Stimulated activated CD8-positive, alpha-beta memory T cell treated with anti-CD3 and anti-CD28 coated beads, Interleukin-2, amount 100 ng/mL, for 1 hour (primary cell): ENCODE measurements around the gene COX4I1.

Experiments used
- DNase-seq, 2 donors: peaks; one replicate each; pipeline ENCODE4 v3.0.0-alpha.2; 2020; ENCODE audit warnings: low read depth in 2 of 2

The COX4I1 gene

GRCh38 chr16:85767531-85767930 lies 32.0 kb upstream of the COX4I1 start:
- no peak for DNase-seq

DNA sequence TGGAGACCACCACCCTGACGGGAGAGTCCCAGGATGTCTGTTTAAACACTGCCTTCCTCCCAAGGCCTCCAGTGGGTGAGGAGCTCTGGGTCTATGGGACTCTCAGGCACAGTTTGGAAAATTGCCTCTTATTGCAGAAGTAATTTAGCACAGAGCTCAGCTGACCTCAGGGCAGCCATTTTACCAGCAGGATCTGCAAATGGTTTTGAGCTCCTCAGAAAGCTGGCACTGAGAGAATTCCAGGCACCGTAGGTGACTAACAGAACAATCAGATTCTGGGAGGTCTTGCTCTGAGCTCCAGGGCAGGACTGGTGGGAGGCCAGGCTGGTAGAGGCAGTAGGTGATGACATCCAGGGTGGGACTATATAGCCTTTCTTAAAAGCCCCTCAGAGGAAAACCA lies 31.3 kb upstream of the COX4I1 start:
- DNase-seq: no peak

GRCh38 chr16:85770741-85771140 lies 28.8 kb upstream of the COX4I1 start:
- no peak for DNase-seq

- no peak for DNase-seq
These were observed 26.5 kb upstream of the COX4I1 start for GRCh38 chr16:85773044-85773443.

DNA sequence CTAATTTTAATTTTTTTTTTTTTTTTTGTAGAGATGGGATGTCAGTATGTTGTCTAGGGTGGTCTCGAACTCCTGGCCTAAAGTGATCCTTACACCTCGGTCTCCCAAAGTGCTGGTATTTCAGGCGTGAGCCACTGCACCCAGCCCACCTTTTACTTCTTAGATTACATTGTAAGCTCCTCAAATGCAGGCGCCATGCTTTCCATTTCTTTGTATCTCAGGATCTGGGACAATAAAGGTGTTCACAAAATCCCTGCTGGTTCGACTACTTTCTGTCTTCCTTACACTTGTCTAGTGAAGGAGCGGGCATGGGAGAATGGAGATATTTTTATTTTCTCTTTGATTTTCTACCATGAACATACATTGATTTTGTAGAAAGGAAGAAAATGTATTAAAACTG lies 25.4 kb upstream of the COX4I1 start:
- no peak for DNase-seq

- DNase-seq: no peak
These were observed 24.7 kb upstream of the COX4I1 start for GRCh38 chr16:85774811-85775210.

GRCh38 chr16:85777583-85778310 lies 21.7 kb upstream of the COX4I1 start:
- DNase-seq: no peak

GRCh38 chr16:85778873-85779272 lies 20.6 kb upstream of the COX4I1 start:
- DNase-seq: no peak

DNA sequence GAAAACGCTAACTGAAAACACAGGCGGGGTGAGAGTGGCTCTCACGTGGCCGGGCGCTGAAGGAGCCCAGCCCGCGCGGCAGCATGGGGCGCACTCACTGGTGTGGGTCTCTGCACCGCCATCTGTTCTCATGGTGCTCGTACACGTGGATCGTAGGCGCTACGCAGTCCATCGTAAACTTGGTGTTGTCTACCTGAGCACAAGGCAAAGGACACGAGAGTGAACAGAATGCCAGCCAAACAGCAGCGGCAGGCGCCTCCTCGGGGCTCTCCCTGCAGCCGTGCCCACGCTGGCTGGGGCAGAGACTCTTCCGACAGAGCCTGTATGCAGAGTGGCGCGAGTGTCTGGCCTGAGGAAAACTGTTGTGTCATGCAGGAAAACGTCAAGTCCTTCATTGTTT lies 19.2 kb upstream of the COX4I1 start:
- DNase-seq: no peak

DNA sequence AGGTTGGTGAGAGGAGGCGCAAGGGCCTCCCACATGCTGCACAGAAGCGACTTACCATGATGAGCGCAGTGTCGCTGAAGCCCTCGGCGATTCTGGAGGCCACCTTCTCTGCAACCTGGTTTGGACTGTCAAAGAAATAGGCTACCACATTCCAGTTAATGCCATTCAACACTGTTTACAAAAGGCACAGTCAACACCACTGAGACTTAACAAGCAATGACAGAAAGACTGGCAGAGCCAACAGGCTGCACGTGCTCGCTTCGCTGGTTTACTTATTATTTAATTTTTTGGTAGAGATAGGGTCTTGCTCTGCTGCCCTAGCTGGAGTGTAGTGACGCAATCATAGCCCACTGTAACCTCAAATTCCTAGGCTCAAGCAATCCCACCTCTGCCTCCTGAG lies 18.3 kb upstream of the COX4I1 start:
- no peak for DNase-seq

DNA sequence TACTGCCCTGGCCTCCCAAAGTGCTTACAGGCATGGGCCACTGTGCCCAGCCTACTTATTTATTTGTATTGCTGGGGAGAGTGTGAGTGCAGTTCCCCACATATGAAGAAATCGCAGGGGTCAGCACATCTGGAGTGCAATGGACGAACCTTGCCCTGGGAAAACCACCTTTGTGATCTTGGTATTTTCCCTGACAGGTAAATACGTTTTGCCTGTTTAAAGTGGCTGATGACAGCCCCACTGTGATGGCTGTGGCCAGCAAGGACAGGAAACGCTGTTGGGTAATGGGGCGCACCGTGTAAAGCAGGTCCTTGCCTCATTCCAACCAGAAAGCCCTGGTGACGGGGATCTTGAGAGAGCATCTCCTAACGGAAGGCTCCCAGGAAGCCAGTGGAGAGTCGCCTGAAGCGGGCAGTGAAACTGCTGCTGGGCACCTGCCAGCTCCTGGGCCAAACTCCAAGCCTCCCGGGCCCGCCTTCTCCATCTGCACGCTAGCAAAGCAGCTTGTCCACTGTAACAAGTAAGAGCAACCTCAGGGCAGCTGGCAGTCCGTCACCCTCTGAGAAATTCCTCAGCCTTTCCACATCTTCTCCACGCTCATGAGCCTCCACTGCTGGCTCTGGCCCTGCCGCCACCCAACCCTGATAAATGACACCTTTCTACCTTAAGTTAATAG lies 17.7 kb upstream of the COX4I1 start:
- no peak for DNase-seq

GRCh38 chr16:85782451-85782850 lies 17.0 kb upstream of the COX4I1 start:
- DNase-seq: no peak

GRCh38 chr16:85783441-85783840 lies 16.1 kb upstream of the COX4I1 start:
- DNase-seq: no peak

- DNase-seq: no peak
These were observed 14.7 kb upstream of the COX4I1 start for GRCh38 chr16:85784813-85785212.

GRCh38 chr16:85785927-85786326 lies 13.6 kb upstream of the COX4I1 start:
- DNase-seq: no peak

DNA sequence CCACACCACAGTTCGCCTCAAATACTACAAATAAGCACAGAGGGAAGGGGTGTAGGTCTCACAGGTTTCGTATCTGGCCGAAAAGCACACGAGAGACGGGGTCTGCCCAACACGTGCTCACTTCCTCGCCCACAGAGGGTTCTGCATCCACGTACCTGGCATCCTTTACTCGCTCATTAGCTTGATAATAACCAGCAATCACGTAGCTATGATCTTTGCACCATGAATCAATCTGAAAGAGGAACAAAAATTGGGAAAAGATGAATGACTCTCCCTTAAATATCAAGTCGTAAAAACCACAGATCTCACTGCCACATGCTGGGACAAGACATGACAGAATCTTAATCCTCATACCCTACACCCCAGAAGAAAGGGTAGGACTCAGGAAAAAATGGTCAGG lies 10.7 kb upstream of the COX4I1 start:
- DNase-seq: no peak

- DNase-seq: no peak
These were observed 9.7 kb upstream of the COX4I1 start for GRCh38 chr16:85789773-85790172.

GRCh38 chr16:85793662-85794298 lies 5.7 kb upstream of the COX4I1 start:
- no peak for DNase-seq

DNA sequence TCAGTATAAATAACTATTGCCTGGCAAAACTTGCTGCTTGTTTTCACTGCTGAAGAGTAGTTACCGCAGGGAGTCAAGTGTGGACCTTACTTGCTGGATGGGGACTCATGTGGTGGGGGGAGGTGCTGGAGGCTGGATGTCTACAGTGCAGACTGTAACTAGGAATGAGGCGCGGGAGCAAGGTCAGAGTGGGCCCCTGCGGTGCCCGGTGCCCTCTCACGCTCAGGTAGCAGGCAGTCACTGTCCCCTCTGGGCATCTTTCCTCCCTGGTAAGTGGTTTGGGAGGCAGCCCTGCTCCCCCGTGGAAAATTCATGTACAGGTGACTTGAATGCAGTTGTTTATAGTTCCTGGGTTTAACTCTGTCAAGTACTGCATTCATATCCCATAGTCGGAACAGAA lies 4.8 kb upstream of the COX4I1 start:
- DNase-seq: no peak

DNA sequence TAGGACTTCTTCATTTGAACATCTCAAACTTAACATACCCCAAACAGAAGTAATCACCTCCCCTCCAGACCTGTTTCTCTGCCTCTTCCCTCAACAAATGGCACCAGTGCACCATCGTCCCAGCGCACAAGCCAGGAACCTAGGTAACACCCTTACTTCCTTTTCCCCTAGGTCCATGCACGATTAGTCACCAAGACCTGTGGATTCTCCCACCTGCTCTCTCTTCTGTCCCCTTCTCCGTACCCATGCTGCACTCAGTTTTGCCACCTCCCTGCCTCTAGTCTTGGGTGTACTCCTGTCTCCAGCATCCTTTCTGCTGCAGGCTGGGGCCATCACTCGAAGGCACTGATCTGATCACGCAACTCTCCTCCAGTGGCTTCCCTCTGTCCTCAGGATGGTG lies 3.3 kb upstream of the COX4I1 start:
- DNase-seq: no peak

- DNase-seq: no peak
These were observed 2.9 kb upstream of the COX4I1 start for GRCh38 chr16:85796599-85796998.

- DNase-seq: no peak
These were observed 1.2 kb upstream of the COX4I1 start for GRCh38 chr16:85798283-85798776.

DNA sequence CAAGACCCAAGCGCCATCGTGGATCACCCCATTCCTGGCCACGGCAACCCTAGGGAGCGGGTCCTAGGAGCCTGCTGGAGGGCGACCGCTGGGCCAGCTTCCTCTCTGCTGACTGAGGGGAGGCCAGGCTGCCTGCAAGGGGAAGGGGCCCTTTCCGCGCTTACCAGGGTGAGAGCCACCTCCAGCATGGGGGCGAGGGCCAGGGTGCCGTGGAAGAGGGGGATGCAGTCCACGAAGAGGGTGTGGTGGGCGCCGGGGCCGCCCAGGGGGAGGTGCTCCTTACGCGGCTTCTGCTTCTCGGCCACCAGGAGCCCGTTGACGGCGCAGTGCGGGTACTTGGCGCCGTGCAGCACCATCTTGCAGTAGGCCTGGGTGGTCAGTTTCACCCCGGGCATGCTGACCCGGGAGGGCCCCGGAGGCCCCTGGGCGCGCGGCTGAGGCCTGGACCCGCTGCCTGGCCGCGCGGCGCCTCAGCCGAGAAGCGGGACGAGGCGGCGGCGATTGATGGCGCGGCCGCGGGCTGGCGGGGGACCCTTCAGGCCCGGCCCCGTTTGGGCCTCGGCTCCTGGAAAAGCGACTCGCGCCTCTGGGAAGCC lies 496 bp upstream of the COX4I1 start:
- DNase-seq: no peak
